Measurements from ENCODE around the gene FBXL7.

The FBXL7 gene

GRCh38 chr5:15615859-15616258 lies 115.9 kb downstream of the FBXL7 start:
- Histone ChIP-seq H3K9ac (ENCODE audit: low read length) (no peak overlapping the region), H3K36me3 (ENCODE audit: insufficient read depth, low read length) (no peaks in the 10 kb centered on the region), H3K27me3 (ENCODE audit: insufficient read depth, low read length) (no peaks in the 10 kb centered on the region)

GRCh38 chr5:15618938-15619337 lies 119.0 kb downstream of the FBXL7 start:
- Histone ChIP-seq H3K9me3 (ENCODE audit: low read length) (no peaks in the 10 kb centered on the region), H3K9ac (ENCODE audit: low read length) (no peak overlapping the region), H3K79me2 (ENCODE audit: insufficient read depth, low read length) (no peaks in the 10 kb centered on the region), H3K4me3 (ENCODE audit: low read depth, low read length, poor library complexity, severe bottlenecking) (no peak overlapping the region), H3K4me2 (ENCODE audit: low read length) (no peak overlapping the region), H2AFZ (ENCODE audit: low read length) (no peak overlapping the region), H3K36me3 (ENCODE audit: insufficient read depth, low read length) (no peaks in the 10 kb centered on the region), H3K27ac (ENCODE audit: low read depth, low read length, poor library complexity, severe bottlenecking) (no peak overlapping the region), H3F3A (ENCODE audit: insufficient read depth, low read length) (no peaks in the 10 kb centered on the region), H3K27me3 (ENCODE audit: insufficient read depth, low read length) (no peaks in the 10 kb centered on the region), H3K9me2 (ENCODE audit: low read depth, low read length) (no peaks in the 10 kb centered on the region), H4K20me1 (ENCODE audit: insufficient read depth, low read length) (no peaks in the 10 kb centered on the region), H3K4me1 (ENCODE audit: insufficient read depth, low read length, severe bottlenecking) (no peaks in the 10 kb centered on the region)
- no peak for TF ChIP-seq EZH2 (IDR thresholded peaks at IDR 0.05; ENCODE audit: borderline replicate concordance, low read length)
- TF ChIP-seq CTCF (IDR thresholded peaks at IDR 0.05; ENCODE audit: low read length), result no peak

More at GRCh38 chr5:15615859-15616258, 115.9 kb downstream of the FBXL7 start:
- H3K27ac ChIP-seq (ENCODE audit: low read depth, low read length, poor library complexity, severe bottlenecking), result no peak overlapping the region
- no peaks in the 10 kb centered on the region for H3K4me1 ChIP-seq (ENCODE audit: insufficient read depth, low read length, severe bottlenecking)
- H3F3A ChIP-seq (ENCODE audit: insufficient read depth, low read length), result no peaks in the 10 kb centered on the region
- no peak overlapping the region for H3K4me2 ChIP-seq (ENCODE audit: low read length)
- no peak overlapping the region for H3K4me3 ChIP-seq (ENCODE audit: low read depth, low read length, poor library complexity, severe bottlenecking)
- TF ChIP-seq CTCF (IDR thresholded peaks at IDR 0.05; ENCODE audit: low read length) (no peak), EZH2 (IDR thresholded peaks at IDR 0.05; ENCODE audit: borderline replicate concordance, low read length) (no peak)
- no peak overlapping the region for H2AFZ ChIP-seq (ENCODE audit: low read length)
- H4K20me1 ChIP-seq (ENCODE audit: insufficient read depth, low read length), result no peaks in the 10 kb centered on the region
- H3K9me2 ChIP-seq (ENCODE audit: low read depth, low read length), result no peaks in the 10 kb centered on the region
- H3K9me3 ChIP-seq (ENCODE audit: low read length), result no peaks in the 10 kb centered on the region
- no peaks in the 10 kb centered on the region for H3K79me2 ChIP-seq (ENCODE audit: insufficient read depth, low read length)

GRCh38 chr5:15620501-15620900 lies 120.5 kb downstream of the FBXL7 start:
- no peak overlapping the region for H3K4me2 ChIP-seq (ENCODE audit: low read length)

More at GRCh38 chr5:15620501-15620900, 120.5 kb downstream of the FBXL7 start:
- Histone ChIP-seq H3K9me2 (ENCODE audit: low read depth, low read length) (no peaks in the 10 kb centered on the region), H3K9ac (ENCODE audit: low read length) (no peak overlapping the region), H3K9me3 (ENCODE audit: low read length) (no peaks in the 10 kb centered on the region), H2AFZ (ENCODE audit: low read length) (no peak overlapping the region), H3K36me3 (ENCODE audit: insufficient read depth, low read length) (no peaks in the 10 kb centered on the region), H3K4me3 (ENCODE audit: low read depth, low read length, poor library complexity, severe bottlenecking) (no peak overlapping the region), H3F3A (ENCODE audit: insufficient read depth, low read length) (no peaks in the 10 kb centered on the region), H3K79me2 (ENCODE audit: insufficient read depth, low read length) (no peaks in the 10 kb centered on the region), H3K27me3 (ENCODE audit: insufficient read depth, low read length) (no peaks in the 10 kb centered on the region), H3K27ac (ENCODE audit: low read depth, low read length, poor library complexity, severe bottlenecking) (no peak overlapping the region), H4K20me1 (ENCODE audit: insufficient read depth, low read length) (no peaks in the 10 kb centered on the region), H3K4me1 (ENCODE audit: insufficient read depth, low read length, severe bottlenecking) (no peaks in the 10 kb centered on the region)
- TF ChIP-seq CTCF (IDR thresholded peaks at IDR 0.05; ENCODE audit: low read length), result no peak
- TF ChIP-seq EZH2 (IDR thresholded peaks at IDR 0.05; ENCODE audit: borderline replicate concordance, low read length), result no peak
